ENCODE data around the gene MEIKIN. TPM values are rescaled to one million over a fixed set of nuclear protein-coding genes. Genes with fewer than 3 reads are reported as not detected.

Gene MEIKIN
- total and polyA plus RNA-seq, 2 of the 13 experiments (the other 11 are each of a cell fraction or from before 2014, with no cell fraction given) = not detected

- no peak for TF ChIP-seq TFE3 (CRISPR knock-in tag; IDR thresholded peaks at IDR 0.05)
- TF ChIP-seq DNMT3B (CRISPR knock-in tag; conservative IDR thresholded peaks at IDR 0.05) = no peak
- TF ChIP-seq ARID5B (CRISPR knock-in tag; IDR thresholded peaks at IDR 0.05) = no peak
- no peak; the same call in 1 of the 2 replicates for TF ChIP-seq MNT (IDR thresholded peaks at IDR 0.05)
- no peak for TF ChIP-seq ZMYM2 (CRISPR knock-in tag; IDR thresholded peaks at IDR 0.05)
- TF ChIP-seq ZNF670 (CRISPR knock-in tag; IDR thresholded peaks at IDR 0.05; ENCODE audit: borderline replicate concordance) = no peak
- no peak for TF ChIP-seq CCAR2 (optimal IDR thresholded peaks at IDR 0.05; ENCODE audit: low read depth, low read length)
- no peak for TF ChIP-seq MEF2D (CRISPR knock-in tag; IDR thresholded peaks at IDR 0.05)
- peak; percentile 23 for TF ChIP-seq ZNF780A (CRISPR knock-in tag; IDR thresholded peaks at IDR 0.05)
- no peak for TF ChIP-seq TRIM24 (CRISPR knock-in tag; IDR thresholded peaks at IDR 0.05)
- no peak for TF ChIP-seq CHD4 (IDR thresholded peaks at IDR 0.05; ENCODE audit: borderline replicate concordance, low read length)
- TF ChIP-seq ZNF703 (CRISPR knock-in tag; IDR thresholded peaks at IDR 0.05; ENCODE audit: borderline replicate concordance) = no peak
- no peak for TF ChIP-seq PBX2 (CRISPR knock-in tag; IDR thresholded peaks at IDR 0.05)
- TF ChIP-seq XRCC5 (optimal IDR thresholded peaks at IDR 0.05; ENCODE audit: low read length) = peak; percentile 5
- TF ChIP-seq ELF4 (CRISPR knock-in tag; IDR thresholded peaks at IDR 0.05; ENCODE audit: borderline replicate concordance) = no peak
- TF ChIP-seq ATRX (CRISPR knock-in tag; IDR thresholded peaks at IDR 0.05; ENCODE audit: borderline replicate concordance) = no peak
- TF ChIP-seq ZNF773 (CRISPR knock-in tag; IDR thresholded peaks at IDR 0.05; ENCODE audit: borderline replicate concordance) = no peak
- no peak for TF ChIP-seq HMGXB4 (CRISPR knock-in tag; IDR thresholded peaks at IDR 0.05; ENCODE audit: borderline replicate concordance in 1 of 2, low read depth in 1 of 2)
- TF ChIP-seq ZNF629 (CRISPR knock-in tag; conservative IDR thresholded peaks at IDR 0.05) = no peak
Measured at GRCh38 chr5:131795879-131796792, 149.3 kb downstream of the MEIKIN start (continued).
